Endothelial cell of umbilical vein (primary cell): ENCODE data around the gene TRPM5. TPM values are rescaled to one million over a fixed set of nuclear protein-coding genes. Genes with fewer than 3 reads are reported as not detected.

Experiments
- BruUV-seq: library from RNA; stranded (reverse); fragments of 400-500 nt; replicated peaks from 2 replicates; lab custom pipeline; 2021; lab: Mats Ljungman, UMichigan
- CTCF ChIA-PET: fragments of 300-600, 350-600 bp; sonication (Branson Sonifier 250); formaldehyde crosslinking; loops from one replicate; lab custom pipeline; 2021; ENCODE audit warnings: antibody characterized with exemption, inconsistent platforms; lab: Charles Lee
- POLR2A ChIA-PET: fragments of 300-600, 350-600 bp; sonication (Branson Sonifier 250); formaldehyde crosslinking; loops from one replicate; lab custom pipeline; 2021; ENCODE audit warnings: antibody characterized with exemption, inconsistent platforms; lab: Charles Lee
- DNase-seq: peaks from one replicate; pipeline ENCODE4 v3.0.0-alpha.2; 2011; ENCODE audit warnings: low read depth, low spot score
- FAIRE-seq: peaks from 2 replicates; lab custom pipeline; 2011; peaks lifted over from hg19 to GRCh38; lab: Jason Lieb, UNC
- H2AFZ ChIP-seq: 2 replicates; pipeline ENCODE4 v1.6.0; 2012; ENCODE audit warnings: low read depth, low read length, control low read depth, inconsistent platforms
- H3K27ac ChIP-seq: 2 replicates; pipeline ENCODE4 v1.5.1; 2011; ENCODE audit warnings: low read depth, mild to moderate bottlenecking, control low read depth, low read length, moderate library complexity; ENCODE audit not compliant: insufficient read depth
- H3K27me3 ChIP-seq, 2 experiments: 2 replicates each; pipeline versions ENCODE4 v1.6.0 to v1.6.1; 2011; ENCODE audit warnings: low read length in 2 of 2, mixed read lengths in 1 of 2; ENCODE audit not compliant: control insufficient read depth in 2 of 2, insufficient read depth in 2 of 2
- H3K36me3 ChIP-seq, 2 experiments: 2 replicates in 1 of 2; 3 replicates in 1 of 2; pipeline ENCODE4 v1.5.1; 2011; ENCODE audit warnings: low read length in 2 of 2, mild to moderate bottlenecking in 1 of 2, moderate library complexity in 1 of 2; ENCODE audit not compliant: control insufficient read depth in 2 of 2, insufficient read depth in 2 of 2; ENCODE audit errors: extremely low read depth in 1 of 2
- H3K4me1 ChIP-seq: 3 replicates; pipeline ENCODE4 v1.5.1; 2011; ENCODE audit warnings: mild to moderate bottlenecking, low read length; ENCODE audit not compliant: control insufficient read depth, insufficient read depth; ENCODE audit errors: extremely low read depth
- H3K4me2 ChIP-seq: 2 replicates; pipeline ENCODE4 v1.6.1; 2011; ENCODE audit warnings: low read length, control low read depth, mixed read lengths; ENCODE audit not compliant: insufficient read depth
- H3K4me3 ChIP-seq, 3 experiments: fragments of 200-600 bp in 1 of 3; sonication (generic), shearing (Covaris generic) in 1 of 3; replicated peaks in 1 of 3; 2 replicates each; pipeline ENCODE4 v1.5.1; 2011 to 2016; ENCODE audit warnings: control low read depth in 3 of 3, low read length in 3 of 3, mild to moderate bottlenecking in 2 of 3, inconsistent platforms in 1 of 3, low read depth in 1 of 3, moderate library complexity in 1 of 3; ENCODE audit not compliant: insufficient read depth in 1 of 3
- H3K79me2 ChIP-seq: 2 replicates; pipeline ENCODE4 v1.6.0; 2012; ENCODE audit warnings: low read length, inconsistent platforms; ENCODE audit not compliant: control insufficient read depth, insufficient read depth
- H3K9ac ChIP-seq: replicated peaks from 2 replicates; pipeline ENCODE3; 2011; ENCODE audit warnings: low read length, control low read depth; ENCODE audit not compliant: insufficient read depth; ENCODE audit errors: extremely low read depth
- H3K9me1 ChIP-seq: replicated peaks from 3 replicates; pipeline ENCODE4 v1.6.0; 2011; ENCODE audit warnings: mild to moderate bottlenecking, low read length; ENCODE audit not compliant: control insufficient read depth, insufficient read depth; ENCODE audit errors: extremely low read depth
- H3K9me3 ChIP-seq: replicated peaks from 2 replicates; pipeline ENCODE4 v1.5.1; 2012; ENCODE audit warnings: low read length, inconsistent platforms; ENCODE audit not compliant: control insufficient read depth, insufficient read depth
- H4K20me1 ChIP-seq: replicated peaks from 2 replicates; pipeline ENCODE3; 2011; ENCODE audit warnings: mild to moderate bottlenecking, low read length; ENCODE audit not compliant: control insufficient read depth, insufficient read depth; ENCODE audit errors: extremely low read depth
- EZH2 ChIP-seq: IDR thresholded peaks from 2 replicates; pipeline ENCODE4 v1.6.1; 2012; ENCODE audit warnings: borderline replicate concordance, low read depth, mild to moderate bottlenecking, moderate library complexity, low read length, inconsistent platforms; ENCODE audit not compliant: severe bottlenecking
- FOS ChIP-seq: IDR thresholded peaks from 2 replicates; pipeline ENCODE4 v1.6.1; 2011; ENCODE audit warnings: mild to moderate bottlenecking, low read length, moderate library complexity, borderline replicate concordance; ENCODE audit not compliant: insufficient read depth
- GATA2 ChIP-seq: IDR thresholded peaks from 2 replicates; pipeline ENCODE4 v1.7.0; 2011; ENCODE audit warnings: low read depth, mild to moderate bottlenecking, moderate library complexity, mixed read lengths, low read length; ENCODE audit not compliant: insufficient read length, insufficient read depth
- JUN ChIP-seq: IDR thresholded peaks from 2 replicates; pipeline ENCODE4 v1.6.1; 2011; ENCODE audit warnings: borderline replicate concordance, low read depth; ENCODE audit not compliant: insufficient read length, insufficient read depth
- MYC ChIP-seq: IDR thresholded peaks from one replicate; pipeline ENCODE4 v1.6.1; 2011; ENCODE audit warnings: mild to moderate bottlenecking, low read depth, low read length
- POLR2A ChIP-seq: IDR thresholded peaks from 2 replicates; pipeline ENCODE4 v1.6.1; 2012; ENCODE audit warnings: low read depth, mild to moderate bottlenecking, control low read depth, low read length
- POLR2AphosphoS5 ChIP-seq: IDR thresholded peaks from 2 replicates; pipeline ENCODE4 v1.6.1; 2012; ENCODE audit warnings: low read depth, mild to moderate bottlenecking, control low read depth, low read length, moderate library complexity; ENCODE audit not compliant: insufficient read depth
- dilution Hi-C: fragments of 300-500 bp; cut with MboI; formaldehyde crosslinking; loops from one replicate; pipeline ENCODE4 v1.15.0; 2019; ENCODE audit warnings: low sequenced_read_pairs; ENCODE audit not compliant: extremely low pct_ligation_motif_present
- intact Hi-C: fragments of 100-400 bp; cut with micrococcal nuclease; formaldehyde crosslinking; loops from one replicate; pipeline ENCODE4 v1.10.0; 2022
- polyA plus RNA-seq, 4 experiments: library from polyadenylated mRNA; depleted of rRNA in 3 of 4; stranded (reverse) in 3 of 4; unstranded in 1 of 4; fragments of >200 nt; gene quantifications; 2 replicates each; pipeline versions ENCODE4 v1.2.1 to v1.2.3, GENCODE V29; 2011 to 2012; ENCODE audit warnings: missing spikeins in 1 of 4
- total RNA-seq: library from RNA; stranded (reverse); gene quantifications from 2 replicates; pipeline ENCODE4 v1.2.3, GENCODE V29; 2021
- TF ChIP-seq, protein P1 (sequence below): IDR thresholded peaks from 2 replicates; pipeline ENCODE4 v1.6.1; 2011; ENCODE audit not compliant: insufficient read depth, insufficient read length
- TF ChIP-seq, protein P2 (sequence below), 2 donors: IDR thresholded peaks; 1 replicate in 1 of 2; 2 replicates in 1 of 2; pipeline ENCODE4 v1.5.1; 2011; ENCODE audit warnings: low read length in 2 of 2, mild to moderate bottlenecking in 2 of 2, moderate library complexity in 2 of 2, control low read depth in 1 of 2, inconsistent platforms in 1 of 2, low read depth in 1 of 2; ENCODE audit not compliant: insufficient read depth in 1 of 2; ENCODE audit errors: extremely low read depth in 1 of 2

TRPM5 gene
- total and polyA plus RNA-seq, 2 donors (not counting 3 experiments of a cell fraction or from before 2014, with no cell fraction given): not detected

DNA sequence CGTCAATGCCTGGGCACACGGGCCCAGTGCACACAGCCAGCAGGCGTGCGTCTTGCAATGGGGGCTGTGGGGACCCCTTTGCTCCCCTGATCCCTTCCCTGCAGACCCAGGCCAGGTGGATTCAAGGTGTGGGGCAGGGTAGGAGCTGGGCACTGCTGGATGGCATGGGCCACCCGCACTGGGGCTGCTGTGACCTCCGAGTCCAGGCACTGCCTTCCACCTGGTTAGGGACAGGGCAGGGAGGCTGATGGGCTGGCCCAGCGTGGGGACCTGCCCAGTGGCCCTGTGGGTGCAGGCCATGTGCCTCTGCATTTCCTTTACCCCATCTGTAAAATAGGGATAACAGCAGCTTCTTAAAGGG, 23.4 kb upstream of the TRPM5 start:
- dilution Hi-C loops (no loop called here), intact Hi-C loops (no loop called here)
- TF ChIP-seq, protein P1, sequence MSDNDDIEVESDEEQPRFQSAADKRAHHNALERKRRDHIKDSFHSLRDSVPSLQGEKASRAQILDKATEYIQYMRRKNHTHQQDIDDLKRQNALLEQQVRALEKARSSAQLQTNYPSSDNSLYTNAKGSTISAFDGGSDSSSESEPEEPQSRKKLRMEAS: no peak
- TF ChIP-seq MYC (no peak), POLR2AphosphoS5 (no peak)
- TF ChIP-seq, protein P2, sequence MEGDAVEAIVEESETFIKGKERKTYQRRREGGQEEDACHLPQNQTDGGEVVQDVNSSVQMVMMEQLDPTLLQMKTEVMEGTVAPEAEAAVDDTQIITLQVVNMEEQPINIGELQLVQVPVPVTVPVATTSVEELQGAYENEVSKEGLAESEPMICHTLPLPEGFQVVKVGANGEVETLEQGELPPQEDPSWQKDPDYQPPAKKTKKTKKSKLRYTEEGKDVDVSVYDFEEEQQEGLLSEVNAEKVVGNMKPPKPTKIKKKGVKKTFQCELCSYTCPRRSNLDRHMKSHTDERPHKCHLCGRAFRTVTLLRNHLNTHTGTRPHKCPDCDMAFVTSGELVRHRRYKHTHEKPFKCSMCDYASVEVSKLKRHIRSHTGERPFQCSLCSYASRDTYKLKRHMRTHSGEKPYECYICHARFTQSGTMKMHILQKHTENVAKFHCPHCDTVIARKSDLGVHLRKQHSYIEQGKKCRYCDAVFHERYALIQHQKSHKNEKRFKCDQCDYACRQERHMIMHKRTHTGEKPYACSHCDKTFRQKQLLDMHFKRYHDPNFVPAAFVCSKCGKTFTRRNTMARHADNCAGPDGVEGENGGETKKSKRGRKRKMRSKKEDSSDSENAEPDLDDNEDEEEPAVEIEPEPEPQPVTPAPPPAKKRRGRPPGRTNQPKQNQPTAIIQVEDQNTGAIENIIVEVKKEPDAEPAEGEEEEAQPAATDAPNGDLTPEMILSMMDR (IDR thresholded peaks at IDR 0.05; ENCODE audit: extremely low read depth in 1 of 2, insufficient read depth in 1 of 2, low read depth in 1 of 2, low read length in 2 of 2): no peak
- DNase-seq (no peak), FAIRE-seq (no peak)
- Histone ChIP-seq H2AFZ (no peak overlapping the region), H3K27me3 (no peaks in the 10 kb centered on the region), H4K20me1 (no peaks in the 10 kb centered on the region), H3K9ac (no peak overlapping the region), H3K4me2 (no peak overlapping the region), H3K9me1 (no peaks in the 10 kb centered on the region), H3K27ac (no peak overlapping the region), H3K9me3 (no peaks in the 10 kb centered on the region), H3K36me3 (no peaks in the 10 kb centered on the region), H3K79me2 (no peaks in the 10 kb centered on the region), H3K4me3 (no peak overlapping the region), H3K4me1 (no peaks in the 10 kb centered on the region)
- ChIA-PET CTCF (no interaction called here), POLR2A (no interaction called here)
- no TSS peak for BruUV-seq

DNA sequence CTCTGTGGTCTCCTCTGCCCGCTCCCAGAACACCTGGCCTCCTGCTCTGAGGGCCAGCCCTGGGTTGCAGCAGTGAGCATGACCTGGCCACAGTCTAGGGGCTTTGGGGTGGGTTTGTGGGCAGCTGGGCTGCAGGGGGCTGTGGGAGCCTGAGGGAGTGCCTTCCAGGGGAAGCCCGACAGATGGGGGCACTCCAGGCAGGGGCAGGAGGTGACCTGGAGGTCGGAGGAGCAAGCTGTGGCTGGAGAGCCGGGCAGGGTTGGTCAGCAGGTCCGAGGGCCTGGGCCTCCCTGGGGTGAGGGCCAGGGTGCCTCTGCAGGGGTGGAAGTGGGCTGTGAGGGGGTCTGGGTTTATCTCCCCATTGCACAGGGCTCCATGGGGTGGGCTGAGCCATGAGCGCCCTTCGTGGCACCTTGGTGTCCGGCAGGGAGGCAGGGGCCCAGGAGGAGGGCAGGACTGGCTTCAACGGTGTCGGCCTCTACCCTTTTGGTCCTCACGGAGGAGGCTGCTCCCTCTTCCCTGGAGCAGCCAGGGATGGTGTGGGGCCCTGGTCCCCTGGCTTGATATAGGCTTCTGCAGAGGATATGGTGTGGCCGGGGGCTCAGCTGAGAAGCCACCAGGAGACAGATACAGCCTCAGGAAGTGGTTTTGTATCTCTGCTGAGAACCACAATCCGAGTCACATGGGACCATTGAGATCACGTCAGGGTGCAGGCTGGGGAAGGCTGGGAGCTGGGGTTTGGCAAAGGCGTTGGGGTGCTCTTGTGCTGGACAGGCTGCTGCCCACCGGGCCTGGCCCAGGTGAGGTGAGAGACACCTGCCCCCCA, 22.8 kb upstream of the TRPM5 start:
- Histone ChIP-seq H3K4me1 (no peaks in the 10 kb centered on the region), H3K9ac (no peak overlapping the region), H3K9me1 (no peaks in the 10 kb centered on the region), H3K79me2 (no peaks in the 10 kb centered on the region), H3K27ac (no peak overlapping the region), H2AFZ (no peak overlapping the region), H3K27me3 (no peaks in the 10 kb centered on the region), H3K4me2 (no peak overlapping the region), H3K36me3 (no peaks in the 10 kb centered on the region), H4K20me1 (no peaks in the 10 kb centered on the region), H3K9me3 (no peaks in the 10 kb centered on the region), H3K4me3 (no peak overlapping the region)
- TF ChIP-seq FOS (no peak), POLR2AphosphoS5 (no peak), MYC (no peak), EZH2 (no peak), POLR2A (no peak), GATA2 (no peak), JUN (no peak)
- TF ChIP-seq, protein P2 (IDR thresholded peaks at IDR 0.05; ENCODE audit: extremely low read depth in 1 of 2, insufficient read depth in 1 of 2, low read depth in 1 of 2, low read length in 2 of 2): no peak
- TF ChIP-seq, protein P1: no peak
- BruUV-seq: no TSS peak
- POLR2A ChIA-PET: no interaction called here
- no peak for DNase-seq
- dilution Hi-C loops: no loop called here
- intact Hi-C loops: no loop called here
- CTCF ChIA-PET: no interaction called here
- FAIRE-seq: no peak
